GM21528 (cell line): ENCODE data around the gene CAPN1.
"Not testable (repeated sequence)": the region's sequence is repeated elsewhere in the genome, so short reads cannot be mapped to it uniquely, and the experiment has no call there.

Experiments
- ATAC-seq: cut with Tn5 transposase; IDR thresholded peaks from one replicate; pipeline ENCODE4 v1.9.1; 2021; ENCODE audit warnings: mild to moderate bottlenecking, moderate library complexity; ENCODE audit not compliant: unreplicated experiment, low FRiP score

Gene CAPN1

GRCh38 chr11:65214212-65214845, 32.6 kb downstream of the CAPN1 start:
- no peak for ATAC-seq

DNA sequence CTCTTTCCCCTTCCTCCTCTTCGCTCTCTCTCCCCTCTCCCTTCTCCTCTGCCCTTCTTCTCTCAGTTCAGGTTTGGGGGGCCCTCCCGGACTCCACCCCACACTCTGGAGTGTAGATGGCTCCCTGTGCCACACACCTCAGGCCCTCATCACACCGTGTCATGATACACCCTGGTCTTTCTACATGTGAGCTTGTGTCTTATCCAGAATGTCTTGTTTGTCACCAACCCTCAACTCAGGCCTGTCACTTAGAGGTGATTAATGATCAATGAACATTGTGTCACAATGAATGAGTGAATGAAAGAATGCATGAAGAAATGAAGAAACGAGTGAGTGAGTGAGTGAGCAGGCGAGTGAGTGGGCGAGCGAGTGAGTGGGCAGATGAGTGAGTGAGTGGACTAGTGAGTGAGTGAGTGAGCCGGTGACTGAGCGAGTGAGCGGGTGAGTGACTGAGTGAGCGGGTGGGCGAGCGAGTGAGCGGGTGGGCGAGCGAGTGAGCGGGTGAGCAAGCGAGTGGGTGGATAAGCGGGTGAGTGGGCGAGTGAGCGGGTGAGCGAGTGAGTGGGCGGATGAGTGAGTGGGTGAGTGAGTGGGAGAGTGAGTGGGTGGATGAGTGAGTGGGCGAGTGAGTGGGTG, 33.8 kb downstream of the CAPN1 start:
- no peak for ATAC-seq

- no peak for ATAC-seq
These were observed 35.1 kb downstream of the CAPN1 start for GRCh38 chr11:65216830-65217229.

DNA sequence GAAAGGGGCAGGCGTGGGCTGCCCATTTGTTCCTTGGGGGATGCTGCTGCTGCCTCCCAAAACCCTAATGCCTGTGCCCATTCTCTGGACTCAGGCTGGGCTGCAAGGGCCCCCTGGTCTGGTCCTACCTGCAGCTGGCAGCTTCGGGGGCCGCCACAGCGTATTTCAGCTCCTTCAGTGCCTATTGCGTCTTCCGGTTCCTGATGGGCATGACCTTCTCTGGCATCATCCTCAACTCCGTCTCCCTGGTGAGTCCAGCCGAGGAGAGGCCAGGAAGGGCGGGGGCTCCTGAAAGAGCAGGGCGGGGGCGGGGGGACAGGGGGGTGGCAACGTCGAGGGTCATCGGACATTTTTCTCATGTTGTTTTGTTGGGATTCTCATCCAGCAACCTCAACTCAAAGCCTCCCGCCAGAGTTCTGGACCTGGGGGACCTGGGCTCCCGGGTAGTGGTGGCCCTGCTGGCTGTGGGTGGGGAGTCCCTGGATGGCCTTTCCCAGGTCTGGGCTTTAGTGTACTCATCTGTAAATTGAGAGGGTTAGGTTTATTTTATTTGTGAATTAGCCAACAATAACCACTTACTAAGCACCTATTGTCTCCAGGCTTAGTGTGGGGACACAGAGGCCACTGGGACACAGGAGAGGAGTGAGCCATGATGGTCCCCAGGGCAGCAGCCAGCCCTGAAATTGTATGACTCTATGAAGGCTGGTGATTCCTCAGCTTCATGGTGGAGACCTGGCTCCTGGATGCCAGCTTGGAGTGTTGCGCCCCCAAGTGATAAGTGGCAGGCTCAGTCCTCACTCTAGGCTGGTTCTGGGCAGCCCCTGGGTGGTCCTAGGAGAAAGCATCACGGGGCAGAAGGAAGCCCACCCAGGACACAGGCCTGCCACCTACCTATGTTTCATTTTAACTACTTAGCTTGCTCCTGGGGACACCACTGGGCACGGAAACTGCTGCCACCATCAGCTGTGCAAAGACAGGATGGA, 36.0 kb downstream of the CAPN1 start:
- ATAC-seq: no peak

DNA sequence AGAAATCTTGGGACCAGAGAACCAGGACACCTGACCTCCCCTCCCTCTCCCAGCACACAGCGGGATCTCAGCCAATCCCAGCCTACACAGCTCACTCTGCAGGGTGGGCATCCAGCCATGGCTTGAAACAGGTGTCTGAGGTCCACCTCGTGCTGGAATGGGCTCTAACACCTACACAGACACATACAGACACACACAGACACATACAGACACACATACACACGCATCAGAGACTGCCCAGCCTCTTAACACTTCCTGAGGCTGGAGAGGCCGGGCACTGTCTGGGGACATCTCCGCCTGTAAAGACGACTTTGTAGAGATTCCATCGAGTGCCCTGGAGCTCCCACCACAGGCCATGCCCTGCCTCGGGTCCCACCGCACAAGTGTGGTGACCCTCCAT, 36.7 kb downstream of the CAPN1 start:
- no peak for ATAC-seq

GRCh38 chr11:65219930-65220213, 38.1 kb downstream of the CAPN1 start:
- ATAC-seq: no peak

DNA sequence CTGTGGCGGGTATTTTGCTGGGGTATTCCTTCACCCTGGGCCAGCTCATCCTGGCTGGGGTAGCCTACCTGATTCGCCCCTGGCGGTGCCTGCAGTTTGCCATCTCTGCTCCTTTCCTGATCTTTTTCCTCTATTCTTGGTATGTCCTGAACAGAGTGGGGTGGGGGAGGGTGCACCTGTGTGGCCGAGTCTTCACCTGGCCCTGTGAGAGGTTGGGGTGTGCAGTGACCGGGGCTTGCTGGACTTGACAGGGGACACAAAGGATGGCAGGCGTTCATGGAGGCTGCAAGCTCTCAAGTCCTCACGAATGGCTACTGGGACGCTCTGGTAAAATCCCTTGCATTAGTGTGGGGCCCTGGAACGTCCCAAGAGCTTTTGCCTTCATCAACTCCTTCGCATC, 39.3 kb downstream of the CAPN1 start:
- ATAC-seq: no peak

DNA sequence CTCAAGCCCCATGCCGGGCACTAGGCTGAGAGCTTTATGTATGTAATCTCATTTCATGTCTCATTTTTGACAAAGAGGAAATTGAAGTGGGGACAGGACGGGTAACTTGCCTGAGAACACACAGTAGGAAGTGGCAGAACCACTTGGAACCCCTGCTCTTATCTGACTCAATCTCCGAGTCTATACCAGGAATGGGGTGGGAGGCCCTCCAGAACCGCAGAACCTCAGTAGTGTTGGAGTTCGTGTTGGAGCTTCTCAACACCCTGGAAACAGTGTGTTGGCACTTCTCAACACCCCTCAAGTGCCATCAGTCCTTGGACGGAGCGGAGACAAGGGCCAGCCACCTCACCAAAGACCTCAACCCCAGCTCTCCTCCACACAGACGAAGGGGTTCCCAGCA, 41.3 kb downstream of the CAPN1 start:
- no peak for ATAC-seq

DNA sequence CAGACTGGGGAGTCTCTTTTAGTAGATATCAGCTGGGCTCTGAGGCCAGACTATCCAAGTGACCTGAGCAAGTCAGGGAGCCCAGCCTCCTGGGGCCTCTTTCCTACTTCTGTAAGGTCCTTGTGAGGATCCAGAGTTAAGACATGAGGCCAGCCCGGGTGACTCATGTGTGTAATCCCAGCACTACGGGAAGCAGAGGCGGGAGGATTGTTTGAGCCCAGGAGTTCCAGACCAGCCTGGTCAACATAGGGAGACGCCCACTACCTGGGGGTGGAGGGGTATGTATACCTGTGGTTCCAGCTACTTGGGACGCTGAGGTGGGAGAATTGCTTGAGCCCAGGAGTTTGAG, 43.2 kb downstream of the CAPN1 start:
- no peak for ATAC-seq

GRCh38 chr11:65225279-65226102, 43.8 kb downstream of the CAPN1 start:
- ATAC-seq: no peak

DNA sequence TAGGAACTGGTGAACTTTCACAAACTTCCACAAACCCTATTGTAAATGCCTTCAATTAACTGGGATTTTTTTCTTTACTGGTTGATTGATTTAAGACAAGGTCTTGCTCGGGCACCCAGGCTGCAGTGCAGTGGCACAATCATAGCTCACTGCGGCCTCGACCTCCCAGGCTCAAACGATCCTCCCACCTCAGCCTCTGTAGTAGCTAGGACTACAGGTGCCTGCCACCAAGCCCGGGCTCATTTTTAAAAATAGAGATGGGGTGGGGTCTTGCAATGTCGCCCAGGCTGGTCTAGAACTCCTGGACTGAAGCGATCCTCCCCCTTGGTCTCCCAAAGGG, 44.3 kb downstream of the CAPN1 start:
- ATAC-seq: no peak

GRCh38 chr11:65227879-65228278, 46.2 kb downstream of the CAPN1 start:
- ATAC-seq: no peak

DNA sequence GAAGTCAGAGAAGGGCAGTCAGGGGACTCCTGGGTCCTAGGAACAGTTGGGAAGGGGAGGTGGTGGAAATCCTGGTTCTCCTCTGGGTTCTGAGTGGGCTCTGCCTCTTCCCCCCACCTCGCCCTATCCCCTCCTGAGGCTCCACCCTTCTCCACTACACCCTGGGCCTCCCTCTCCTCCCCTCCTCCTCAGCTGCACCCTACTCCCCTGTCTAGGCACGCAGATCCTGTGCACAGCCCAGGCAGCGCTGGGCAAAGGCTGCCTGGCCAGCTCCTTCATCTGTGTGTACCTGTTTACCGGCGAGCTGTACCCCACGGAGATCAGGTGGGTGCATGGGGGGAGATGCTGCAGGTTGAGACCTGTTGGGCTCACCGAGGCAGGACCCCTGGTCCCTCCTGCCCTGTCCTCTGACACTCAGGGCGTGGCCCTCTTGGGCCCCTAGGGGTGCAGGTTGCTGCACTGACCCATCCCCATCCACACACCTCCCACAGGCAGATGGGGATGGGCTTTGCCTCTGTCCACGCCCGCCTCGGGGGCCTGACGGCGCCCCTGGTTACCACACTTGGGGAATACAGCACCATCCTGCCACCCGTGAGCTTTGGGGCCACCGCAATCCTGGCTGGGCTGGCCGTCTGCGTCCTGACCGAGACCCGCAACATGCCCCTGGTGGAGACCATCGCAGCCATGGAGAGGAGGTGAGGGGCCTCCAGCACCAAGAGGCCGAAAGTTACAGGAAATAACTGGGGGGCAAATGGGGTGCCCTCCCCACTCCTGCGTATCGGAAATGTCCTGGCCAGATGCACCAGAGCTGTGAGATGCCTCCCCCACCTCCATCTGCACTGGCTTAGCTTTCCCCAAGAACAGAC, 54.7 kb downstream of the CAPN1 start:
- ATAC-seq: no peak

- ATAC-seq: not testable (repeated sequence)
These were observed 56.6 kb downstream of the CAPN1 start for GRCh38 chr11:65238302-65238701.

GRCh38 chr11:65241134-65241533, 59.4 kb downstream of the CAPN1 start:
- no peak for ATAC-seq

DNA sequence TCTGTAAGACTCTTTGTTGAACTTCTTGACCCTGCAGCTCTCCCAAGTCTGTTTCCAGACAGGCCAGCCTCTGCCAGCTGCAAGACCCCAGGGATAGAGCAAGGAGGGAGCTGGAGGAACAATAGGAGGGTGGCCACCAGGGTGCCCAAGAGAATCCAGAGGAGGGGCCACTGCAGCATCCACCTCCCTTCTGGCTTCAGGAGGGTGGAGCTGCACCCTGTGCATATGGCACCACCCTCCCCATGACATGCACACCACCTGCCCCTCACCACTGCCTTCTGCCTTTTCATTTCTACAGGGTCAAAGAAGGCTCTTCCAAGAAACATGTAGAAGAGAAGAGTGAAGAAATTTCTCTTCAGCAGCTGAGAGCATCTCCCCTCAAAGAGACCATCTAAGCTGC, 60.0 kb downstream of the CAPN1 start:
- no peak for ATAC-seq

DNA sequence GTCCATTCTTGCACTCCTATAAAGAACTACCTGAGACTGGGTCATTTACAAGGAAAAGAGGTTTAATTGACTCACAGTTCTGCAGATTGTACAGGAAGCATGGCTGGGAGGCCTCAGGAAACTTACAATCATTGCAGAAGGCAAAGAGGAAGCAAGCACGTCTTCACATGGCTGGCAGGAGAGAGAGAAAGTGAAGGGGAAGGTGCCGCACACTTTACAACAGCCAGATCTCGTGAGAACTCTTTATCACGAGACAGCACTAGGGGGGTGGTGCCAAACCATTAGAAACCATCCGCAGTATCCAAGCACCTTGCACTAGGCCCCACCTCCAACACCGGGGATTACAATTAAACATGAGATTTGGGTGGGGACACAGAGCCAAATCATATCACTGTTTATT, 60.7 kb downstream of the CAPN1 start:
- no peak for ATAC-seq

- no peak for ATAC-seq
These were observed 62.1 kb downstream of the CAPN1 start for GRCh38 chr11:65243797-65244196.

- ATAC-seq: not testable (repeated sequence)
These were observed 63.3 kb downstream of the CAPN1 start for GRCh38 chr11:65245046-65245445.

DNA sequence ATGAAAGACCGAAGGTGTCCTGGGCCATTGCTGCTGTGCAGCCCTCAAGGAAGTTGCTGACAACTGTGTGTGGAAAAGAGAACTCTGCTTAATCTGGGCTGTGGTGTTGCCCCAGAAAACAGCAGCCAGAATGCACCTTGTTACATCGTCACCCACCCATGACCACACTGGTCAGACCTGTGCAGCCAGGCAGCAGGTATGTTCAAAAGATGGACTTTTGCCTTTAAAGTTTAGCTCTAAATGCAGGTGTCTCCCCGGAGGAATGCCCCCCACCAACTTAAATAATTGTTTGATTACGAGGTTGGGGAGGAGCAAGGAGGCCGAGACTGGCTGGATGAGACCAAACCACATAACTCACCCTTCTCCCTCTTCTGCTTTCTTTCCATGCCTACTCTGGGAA, 64.8 kb downstream of the CAPN1 start:
- ATAC-seq: no peak
